OCI-M2 (cell line): Measurements from ENCODE around the gene STAT3.

ENCODE experiments used
- DNase-seq: peaks from one replicate; lab custom pipeline; 2025; ENCODE audit not compliant: unreplicated experiment; lab: John Stamatoyannopoulos, UW

The STAT3 gene

GRCh38 chr17:42354956-42355843, 33.0 kb downstream of the STAT3 start:
- no peak for DNase-seq

GRCh38 chr17:42348104-42348503, 40.1 kb downstream of the STAT3 start:
- DNase-seq = no peak

- DNase-seq = no peak
These were observed 40.6 kb downstream of the STAT3 start for GRCh38 chr17:42347606-42348005.

GRCh38 chr17:42347198-42347597, 41.0 kb downstream of the STAT3 start:
- DNase-seq = no peak

GRCh38 chr17:42346481-42346880, 41.8 kb downstream of the STAT3 start:
- DNase-seq = no peak

- DNase-seq = no peak
These were observed 42.7 kb downstream of the STAT3 start for GRCh38 chr17:42345396-42346073.

GRCh38 chr17:42342242-42343008, 45.8 kb downstream of the STAT3 start:
- DNase-seq = no peak

- DNase-seq = no peak
These were observed 46.7 kb downstream of the STAT3 start for GRCh38 chr17:42341568-42341967.

- no peak for DNase-seq
These were observed 47.5 kb downstream of the STAT3 start for GRCh38 chr17:42340691-42341127.

- no peak for DNase-seq
These were observed 49.0 kb downstream of the STAT3 start for GRCh38 chr17:42339221-42339620.

GRCh38 chr17:42338427-42338985, 49.7 kb downstream of the STAT3 start:
- no peak for DNase-seq

- DNase-seq = no peak
These were observed 50.8 kb downstream of the STAT3 start for GRCh38 chr17:42337442-42337841.

- no peak for DNase-seq
These were observed 53.6 kb downstream of the STAT3 start for GRCh38 chr17:42334677-42335076.

- DNase-seq = no peak
These were observed 55.2 kb downstream of the STAT3 start for GRCh38 chr17:42333053-42333452.

- DNase-seq = no peak
These were observed 58.9 kb downstream of the STAT3 start for GRCh38 chr17:42329025-42329976.

- DNase-seq = no peak
These were observed 63.2 kb downstream of the STAT3 start for GRCh38 chr17:42325026-42325425.

- DNase-seq = no peak
These were observed 64.9 kb downstream of the STAT3 start for GRCh38 chr17:42323268-42323773.

- peak; percentile 66 for DNase-seq
These were observed 65.6 kb downstream of the STAT3 start for GRCh38 chr17:42322382-42323267.

- no peak for DNase-seq
These were observed 66.7 kb downstream of the STAT3 start for GRCh38 chr17:42321555-42321954.
